Stomach (tissue), 9 donors: ENCODE results near the gene PLD4. TPM values are rescaled to one million over a fixed set of nuclear protein-coding genes. Genes with fewer than 3 reads are reported as not detected.
"Not testable (repeated sequence)": the region's sequence is repeated elsewhere in the genome, so short reads cannot be mapped to it uniquely, and the experiment has no call there.

Experiments
- DNase-seq, 2 donors: peaks; one replicate each; pipeline versions ENCODE4 v3.0.0 to v3.0.0-alpha.2; 2013 to 2019
- H3K27ac ChIP-seq, 5 donors: fragments of 200-600 bp in 4 of 5; sonication (generic) in 4 of 5; one replicate each; pipeline ENCODE4 v1.5.1; 2013 to 2019; ENCODE audit warnings: mild to moderate bottlenecking in 1 of 5, moderate library complexity in 1 of 5
- H3K27me3 ChIP-seq, 3 donors: fragments of 200-600 bp; sonication (generic); one replicate each; pipeline ENCODE4 v1.5.1; 2017 to 2019; ENCODE audit warnings: mixed run types in 1 of 3
- H3K36me3 ChIP-seq, 4 donors: fragments of 200-600 bp; sonication (generic); 1 replicate in 3 of 4; 2 replicates in 1 of 4; pipeline ENCODE4 v1.5.1; 2016 to 2019
- H3K4me1 ChIP-seq, 4 donors: fragments of 200-600 bp; sonication (generic); one replicate each; pipeline ENCODE4 v1.5.1; 2016 to 2019
- H3K4me3 ChIP-seq, 4 donors: fragments of 200-600 bp; sonication (generic) in 3 of 4; one replicate each; pipeline ENCODE4 v1.5.1; 2016 to 2019; ENCODE audit warnings: mild to moderate bottlenecking in 1 of 4
- H3K9me3 ChIP-seq, 4 donors: fragments of 200-600 bp; sonication (generic); one replicate each; pipeline ENCODE4 v1.5.1; 2016 to 2019
- EP300 ChIP-seq: sonication (generic); formaldehyde crosslinking; IDR thresholded peaks from one replicate; pipeline ENCODE4 v1.6.1; 2017; ENCODE audit warnings: antibody characterized with exemption
- POLR2A ChIP-seq, 4 donors: fragments of 450-650 bp; IDR thresholded peaks; one replicate each; pipeline ENCODE4 v1.6.1; 2016; ENCODE audit warnings: antibody characterized with exemption in 4 of 4, control low read depth in 2 of 4, mild to moderate bottlenecking in 1 of 4, moderate library complexity in 1 of 4
- POLR2AphosphoS5 ChIP-seq, 3 donors: sonication (generic); formaldehyde crosslinking; IDR thresholded peaks; one replicate each; pipeline ENCODE4 v1.6.1; 2016; ENCODE audit warnings: antibody characterized with exemption in 3 of 3
- WGBS, 5 donors: extraction: QIAGEN DNeasy Blood & Tissue Kit in 3 of 5; methylation state at CpG; one replicate each; pipeline versions ENCODE4 v1.1.5 to v1.1.7; 2013 to 2018; 5-methylcytosine and 5-hydroxymethylcytosine counted together
- intact Hi-C: fragments of 100-400 bp; cut with DNase I; formaldehyde crosslinking; loops from one replicate; pipeline ENCODE4 v1.15.1; 2023; ENCODE audit warnings: low total_unique reads
- polyA plus RNA-seq, 3 donors: library from polyadenylated mRNA; stranded (reverse); fragments of 200-250 nt; gene quantifications; one replicate each; pipeline ENCODE4 v1.2.3, GENCODE V29; 2013
- total RNA-seq, 5 donors: library from RNA; depleted of rRNA; stranded (reverse); fragments of >200 nt; gene quantifications; one replicate each; pipeline versions ENCODE4 v1.1.0 to v1.2.3, GENCODE V29; 2014 to 2016
- TF ChIP-seq, protein P1 (sequence below), 7 experiments: fragments of 450-650 bp in 4 of 7; fragments of 200-600 bp in 3 of 7; sonication (generic) in 3 of 7; IDR thresholded peaks; one replicate each; pipeline ENCODE4 v1.5.1; 2016 to 2019; ENCODE audit warnings: antibody characterized with exemption in 7 of 7, control low read depth in 2 of 7, mild to moderate bottlenecking in 1 of 7
- donor health status: healthy with polysubstance abuse.
- donor health status: Bipolar disorder and iron deficiency.
- donor health status: healthy.

The PLD4 gene
- total and polyA plus RNA-seq, 8 donors = 0.14 to 2.6 (median 1.2) TPM; not detected in 4

DNA sequence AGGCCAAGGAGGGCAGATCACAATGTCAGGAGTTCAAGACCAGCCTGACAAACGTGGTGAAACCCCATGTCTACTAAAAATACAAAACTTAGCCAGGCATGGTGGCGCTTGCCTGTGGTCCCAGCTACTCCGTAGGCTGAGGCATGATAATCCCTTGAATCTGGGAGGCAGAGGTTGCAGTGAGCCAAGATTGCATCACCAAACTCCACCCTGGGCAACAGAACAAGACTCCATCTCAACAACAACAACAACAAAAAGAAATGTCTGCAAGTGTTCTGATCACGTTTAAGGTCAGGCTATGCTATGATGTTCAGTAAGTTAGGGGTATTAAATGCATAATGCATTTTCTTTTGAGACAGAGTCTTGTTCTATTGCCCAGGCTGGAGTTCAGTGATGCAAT is 6.7 kb upstream of the PLD4 start:
- intact Hi-C loops = no loop called here
- Histone ChIP-seq H3K4me3 (no peak overlapping the region), H3K27me3 (peaks cover 0 to 10% (median 0%) of the 10 kb centered on the region in 3 donors), H3K4me1 (no peaks in the 10 kb centered on the region), H3K9me3 (no peaks in the 10 kb centered on the region), H3K27ac (no peak overlapping the region), H3K36me3 (no peaks in the 10 kb centered on the region)
- TF ChIP-seq EP300 (no peak), POLR2A (IDR thresholded peaks at IDR 0.05) (no peak), POLR2AphosphoS5 (IDR thresholded peaks at IDR 0.05) (no peak)
- TF ChIP-seq, protein P1, sequence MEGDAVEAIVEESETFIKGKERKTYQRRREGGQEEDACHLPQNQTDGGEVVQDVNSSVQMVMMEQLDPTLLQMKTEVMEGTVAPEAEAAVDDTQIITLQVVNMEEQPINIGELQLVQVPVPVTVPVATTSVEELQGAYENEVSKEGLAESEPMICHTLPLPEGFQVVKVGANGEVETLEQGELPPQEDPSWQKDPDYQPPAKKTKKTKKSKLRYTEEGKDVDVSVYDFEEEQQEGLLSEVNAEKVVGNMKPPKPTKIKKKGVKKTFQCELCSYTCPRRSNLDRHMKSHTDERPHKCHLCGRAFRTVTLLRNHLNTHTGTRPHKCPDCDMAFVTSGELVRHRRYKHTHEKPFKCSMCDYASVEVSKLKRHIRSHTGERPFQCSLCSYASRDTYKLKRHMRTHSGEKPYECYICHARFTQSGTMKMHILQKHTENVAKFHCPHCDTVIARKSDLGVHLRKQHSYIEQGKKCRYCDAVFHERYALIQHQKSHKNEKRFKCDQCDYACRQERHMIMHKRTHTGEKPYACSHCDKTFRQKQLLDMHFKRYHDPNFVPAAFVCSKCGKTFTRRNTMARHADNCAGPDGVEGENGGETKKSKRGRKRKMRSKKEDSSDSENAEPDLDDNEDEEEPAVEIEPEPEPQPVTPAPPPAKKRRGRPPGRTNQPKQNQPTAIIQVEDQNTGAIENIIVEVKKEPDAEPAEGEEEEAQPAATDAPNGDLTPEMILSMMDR (IDR thresholded peaks at IDR 0.05) = no peak
- no peak for DNase-seq
- 61 to 78% (median 75%) methylated on average over 4 of the region's 4 CpGs for WGBS, 5 donors

DNA sequence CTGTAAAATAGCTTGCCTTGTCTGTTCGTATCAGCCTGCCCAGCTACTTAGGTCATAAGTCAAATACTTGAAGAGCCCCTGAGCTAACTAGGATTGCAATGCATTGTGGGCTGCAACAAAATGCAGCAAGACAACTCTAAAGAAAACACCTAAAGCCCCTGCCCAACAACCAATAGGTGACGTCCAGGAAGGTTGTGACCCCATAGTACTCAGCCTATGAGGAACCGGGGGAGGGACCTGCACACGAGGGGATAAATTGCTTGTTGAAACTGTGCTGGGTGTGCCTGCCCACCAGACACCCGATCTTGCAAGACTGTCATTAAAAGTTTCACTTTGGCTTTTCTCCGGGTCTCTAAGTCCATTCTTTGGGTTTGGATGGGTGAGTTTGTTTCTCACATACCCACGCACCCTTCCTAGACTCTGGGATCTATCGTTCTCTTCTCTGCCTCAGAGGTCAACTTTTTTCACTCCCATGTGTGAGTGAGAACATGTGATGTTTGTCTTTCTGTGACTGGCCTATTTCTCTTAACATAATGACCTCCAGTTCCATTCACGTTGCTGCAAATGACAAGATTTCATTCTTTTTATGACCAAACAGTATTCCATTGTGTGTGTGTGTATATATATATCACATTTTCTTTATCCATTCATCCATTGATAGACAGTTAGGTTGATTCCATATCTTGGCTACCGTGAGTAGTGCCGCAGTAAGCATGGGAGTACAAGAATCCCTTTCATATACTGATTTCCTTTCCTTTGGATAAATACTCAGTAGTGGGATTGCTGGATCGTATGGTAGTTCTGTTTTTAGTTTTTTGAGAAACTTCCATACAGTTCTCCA is 5.3 kb upstream of the PLD4 start:
- intact Hi-C loops = not testable (repeated sequence)

DNA sequence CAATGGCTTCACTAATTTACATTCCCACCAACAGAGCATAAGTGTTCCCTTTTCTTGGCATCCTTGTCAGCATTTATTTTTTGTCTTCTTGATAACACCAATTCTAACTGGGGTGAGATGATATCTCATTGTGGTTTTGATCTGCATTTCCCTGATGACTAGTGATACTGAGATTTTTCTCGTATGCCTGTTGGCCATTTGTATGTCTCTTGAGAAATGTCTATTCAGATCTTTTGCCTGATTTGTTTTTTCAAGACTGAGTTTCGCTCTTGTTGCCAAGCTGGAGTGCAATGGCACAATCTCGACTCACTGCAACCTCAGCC is 4.7 kb upstream of the PLD4 start:
- TF ChIP-seq POLR2AphosphoS5 (IDR thresholded peaks at IDR 0.05) (no peak), EP300 (no peak), POLR2A (IDR thresholded peaks at IDR 0.05) (no peak)
- TF ChIP-seq, protein P1 (IDR thresholded peaks at IDR 0.05) = no peak
- H3K4me3 ChIP-seq = no peak overlapping the region
- intact Hi-C loops = no loop called here
- H3K9me3 ChIP-seq = peaks cover 0 to 7% (median 7%) of the 10 kb centered on the region in 4 donors
- no peak overlapping the region for H3K27ac ChIP-seq
- H3K36me3 ChIP-seq = no peaks in the 10 kb centered on the region
- H3K27me3 ChIP-seq = peaks cover 0 to 5% (median 0%) of the 10 kb centered on the region in 3 donors
- no peak for DNase-seq
- H3K4me1 ChIP-seq = no peaks in the 10 kb centered on the region
- WGBS, 5 donors = 49 to 62% (median 60%) methylated on average over 3 of the region's 3 CpGs

More for the DNA sequence above, 5.3 kb upstream of the PLD4 start:
- H3K4me3 ChIP-seq, DNase-seq, H3K36me3 ChIP-seq, H3K27ac ChIP-seq, H3K9me3 ChIP-seq, H3K4me1 ChIP-seq, H3K27me3 ChIP-seq: not testable (repeated sequence)
- WGBS, 5 donors = 48 to 60% (median 57%) methylated on average over 12 of the region's 12 CpGs

DNA sequence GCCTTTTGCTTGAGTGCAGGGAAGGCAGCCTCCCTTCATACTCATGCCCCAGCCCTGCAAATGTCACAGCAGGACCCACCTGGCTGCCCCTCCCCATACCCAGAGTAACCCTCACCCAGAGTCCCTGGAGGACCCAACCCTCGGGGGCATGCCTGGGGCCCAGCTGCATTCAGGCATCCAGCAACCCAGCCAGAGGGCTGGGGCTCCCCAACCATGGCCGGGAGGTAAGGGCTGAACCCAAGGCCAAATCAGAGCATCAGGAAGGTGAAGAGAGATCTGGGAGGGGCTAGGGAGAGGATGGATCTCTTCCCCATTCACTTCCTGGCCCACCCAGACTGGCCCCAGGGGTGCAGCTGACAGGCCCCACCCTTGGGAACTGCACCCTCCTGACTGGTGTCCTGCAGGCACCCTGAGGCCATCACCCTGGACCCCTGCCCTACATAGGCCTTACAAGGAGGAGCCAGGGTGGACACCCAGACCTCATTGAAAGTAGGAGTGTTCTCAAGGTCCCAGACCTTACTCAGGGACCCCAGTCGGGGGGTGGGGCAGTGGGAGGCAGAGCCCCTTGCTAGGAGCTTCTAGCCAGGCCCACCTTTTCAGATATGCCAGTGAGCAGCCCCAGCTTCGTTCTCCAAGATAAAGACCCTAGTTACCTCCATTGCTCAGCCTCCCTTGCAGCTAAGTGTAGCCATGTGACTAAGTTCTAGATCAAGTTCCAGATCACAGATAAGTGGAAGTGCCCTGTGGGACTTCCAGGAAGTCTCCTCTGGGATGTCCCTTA is 849 bp upstream of the PLD4 start:
- Histone ChIP-seq H3K27me3 (peaks cover 0 to 24% (median 0%) of the 10 kb centered on the region in 3 donors), H3K4me1 (peaks cover 0 to 10% (median 0%) of the 10 kb centered on the region in 4 donors), H3K9me3 (peaks cover 0 to 7% (median 7%) of the 10 kb centered on the region in 4 donors), H3K4me3 (no peak overlapping the region), H3K27ac (no peak overlapping the region), H3K36me3 (no peaks in the 10 kb centered on the region)
- TF ChIP-seq POLR2AphosphoS5 (IDR thresholded peaks at IDR 0.05) (no peak), EP300 (no peak), POLR2A (IDR thresholded peaks at IDR 0.05) (no peak)
- TF ChIP-seq, protein P1 (IDR thresholded peaks at IDR 0.05) = no peak
- intact Hi-C loops = no loop called here
- 86 to 92% (median 88%) methylated on average over 3 to 4 of the region's 4 CpGs for WGBS, 5 donors
- DNase-seq = no peak
